Measurements from ENCODE around the gene KNDC1.

Gene KNDC1

GRCh38 chr10:133196221-133196915 is 36.3 kb downstream of the KNDC1 start:
- DNase-seq: no peak

- DNase-seq: no peak
Measured at GRCh38 chr10:133196936-133197758, 37.1 kb downstream of the KNDC1 start.

GRCh38 chr10:133197786-133198185 is 37.8 kb downstream of the KNDC1 start:
- no peak for DNase-seq

GRCh38 chr10:133198206-133198605 is 38.2 kb downstream of the KNDC1 start:
- no peak for DNase-seq

GRCh38 chr10:133198621-133199487 is 38.8 kb downstream of the KNDC1 start:
- no peak for DNase-seq

GRCh38 chr10:133199488-133199885 is 39.5 kb downstream of the KNDC1 start:
- no peak for DNase-seq

GRCh38 chr10:133199992-133200611 is 40.1 kb downstream of the KNDC1 start:
- no peak for DNase-seq

GRCh38 chr10:133200621-133201031 is 40.6 kb downstream of the KNDC1 start:
- no peak for DNase-seq

- DNase-seq: no peak
Measured at GRCh38 chr10:133201151-133201947, 41.3 kb downstream of the KNDC1 start.

- no peak for DNase-seq
Measured at GRCh38 chr10:133201948-133202725, 42.1 kb downstream of the KNDC1 start.

- DNase-seq: no peak
Measured at GRCh38 chr10:133202778-133203651, 43.0 kb downstream of the KNDC1 start.

- no peak for DNase-seq
Measured at GRCh38 chr10:133203652-133204195, 43.7 kb downstream of the KNDC1 start.

- no peak for DNase-seq
Measured at GRCh38 chr10:133204226-133205015, 44.4 kb downstream of the KNDC1 start.

GRCh38 chr10:133205146-133205545 is 45.1 kb downstream of the KNDC1 start:
- no peak for DNase-seq

GRCh38 chr10:133206356-133207040 is 46.5 kb downstream of the KNDC1 start:
- no peak for DNase-seq

- no peak for DNase-seq
Measured at GRCh38 chr10:133207041-133207600, 47.1 kb downstream of the KNDC1 start.

GRCh38 chr10:133207627-133208026 is 47.6 kb downstream of the KNDC1 start:
- no peak for DNase-seq

- DNase-seq: no peak
Measured at GRCh38 chr10:133208466-133208865, 48.4 kb downstream of the KNDC1 start.

Data from NCI-H2029 (cell line).